Smooth muscle cell (in vitro differentiated cells): ENCODE results near the gene ARHGAP24. TPM values are rescaled to one million over a fixed set of nuclear protein-coding genes. Genes with fewer than 3 reads are reported as not detected.
"Not testable (repeated sequence)": the region's sequence is repeated elsewhere in the genome, so short reads cannot be mapped to it uniquely, and the experiment has no call there.

Experiments
- DNase-seq: peaks from one replicate; lab custom pipeline; 2025; ENCODE audit not compliant: unreplicated experiment; lab: John Stamatoyannopoulos, UW
- H2AFZ ChIP-seq: fragments of 200-600 bp; sonication (generic); 2 replicates; pipeline ENCODE4 v1.6.0; 2016; ENCODE audit warnings: antibody characterized with exemption, low read depth, mild to moderate bottlenecking
- H3F3A ChIP-seq: fragments of 200-600 bp; sonication (generic); 2 replicates; pipeline ENCODE4 v1.6.0; 2017; ENCODE audit warnings: antibody characterized with exemption, low read depth
- H3K27ac ChIP-seq: fragments of 200-600 bp; sonication (generic); 2 replicates; pipeline ENCODE4 v1.5.1; 2016; ENCODE audit warnings: low read depth, mild to moderate bottlenecking
- H3K27me3 ChIP-seq: fragments of 200-600 bp; sonication (generic); 2 replicates; pipeline ENCODE4 v1.6.1; 2016; ENCODE audit warnings: low read depth, mild to moderate bottlenecking
- H3K36me3 ChIP-seq: fragments of 200-600 bp; sonication (generic); 2 replicates; pipeline ENCODE4 v1.5.1; 2016; ENCODE audit warnings: low read depth
- H3K4me1 ChIP-seq: fragments of 200-600 bp; sonication (generic); 2 replicates; pipeline ENCODE4 v1.5.1; 2016; ENCODE audit warnings: low read depth
- H3K4me2 ChIP-seq: fragments of 200-600 bp; sonication (generic); 2 replicates; pipeline ENCODE4 v1.6.0; 2016; ENCODE audit warnings: mild to moderate bottlenecking
- H3K4me3 ChIP-seq: fragments of 200-600 bp; sonication (generic); 2 replicates; pipeline ENCODE4 v1.5.1; 2016; ENCODE audit warnings: mild to moderate bottlenecking
- H3K79me2 ChIP-seq: fragments of 200-600 bp; sonication (generic); 2 replicates; pipeline ENCODE4 v1.6.0; 2016; ENCODE audit warnings: low read depth, mild to moderate bottlenecking
- H3K9ac ChIP-seq: fragments of 200-600 bp; sonication (generic); 2 replicates; pipeline ENCODE4 v1.6.0; 2016; ENCODE audit warnings: low read depth
- H3K9me3 ChIP-seq: fragments of 200-600 bp; sonication (generic); replicated peaks from 2 replicates; pipeline ENCODE4 v1.5.1; 2016; ENCODE audit warnings: low read depth
- H4K20me1 ChIP-seq: fragments of 200-600 bp; sonication (generic); 2 replicates; pipeline ENCODE4 v1.6.0; 2016; ENCODE audit warnings: low read depth
- CTCF ChIP-seq: fragments of 200-600 bp; sonication (generic); IDR thresholded peaks from 2 replicates; pipeline ENCODE4 v1.5.1; 2017; ENCODE audit warnings: borderline replicate concordance, mild to moderate bottlenecking, antibody characterized with exemption; ENCODE audit not compliant: insufficient read depth, poor library complexity, severe bottlenecking
- WGBS: methylation state at CpG from one replicate; pipeline ENCODE4 v1.1.7; 2016; ENCODE audit warnings: low lambda C conversion rate; 5-methylcytosine and 5-hydroxymethylcytosine counted together
- polyA plus RNA-seq: library from polyadenylated mRNA; unstranded; fragments of >200 nt; fragmentation: Nextera tagmentation; extraction: Ambion mirVana; gene quantifications from 2 replicates; pipeline ENCODE4 v1.2.1, GENCODE V29; 2016
- total RNA-seq: library from RNA; depleted of rRNA; stranded (reverse); fragments of >200 nt; gene quantifications from 2 replicates; pipeline ENCODE4 v1.2.3, GENCODE V29; 2014

Gene ARHGAP24
- total and polyA plus RNA-seq, 2 experiments from 2014 or later = 4.9 to 18.2 TPM

GRCh38 chr4:85812776-85813175 is 337.8 kb downstream of the ARHGAP24 start:
- no peaks in the 10 kb centered on the region for H3K4me1 ChIP-seq
- H4K20me1 ChIP-seq = no peaks in the 10 kb centered on the region
- no peak overlapping the region for H3K4me2 ChIP-seq
- H2AFZ ChIP-seq = no peak overlapping the region
- no peaks in the 10 kb centered on the region for H3K36me3 ChIP-seq
- DNase-seq = no peak
- H3K79me2 ChIP-seq = no peaks in the 10 kb centered on the region
- H3F3A ChIP-seq = no peaks in the 10 kb centered on the region
- H3K27ac ChIP-seq = no peak overlapping the region
- H3K9me3 ChIP-seq = no peaks in the 10 kb centered on the region
- H3K9ac ChIP-seq = no peak overlapping the region
- 85% methylated on average over 4 of the region's 4 CpGs for WGBS
- no peaks in the 10 kb centered on the region for H3K27me3 ChIP-seq
- no peak for TF ChIP-seq CTCF
- no peak overlapping the region for H3K4me3 ChIP-seq

GRCh38 chr4:85815796-85816459 is 341.0 kb downstream of the ARHGAP24 start:
- Histone ChIP-seq H3K4me1 (no peaks in the 10 kb centered on the region), H2AFZ (no peak overlapping the region), H3K9ac (no peak overlapping the region), H3K36me3 (no peaks in the 10 kb centered on the region), H3K4me2 (no peak overlapping the region), H3F3A (no peaks in the 10 kb centered on the region), H3K79me2 (no peaks in the 10 kb centered on the region), H3K27me3 (no peaks in the 10 kb centered on the region), H3K27ac (no peak overlapping the region), H4K20me1 (no peaks in the 10 kb centered on the region), H3K4me3 (no peak overlapping the region), H3K9me3 (no peaks in the 10 kb centered on the region)
- TF ChIP-seq CTCF = no peak
- 91% methylated on average over 7 of the region's 7 CpGs for WGBS
- DNase-seq = no peak

- Histone ChIP-seq H3K36me3 (no peaks in the 10 kb centered on the region), H3K4me2 (no peak overlapping the region)
- WGBS = 68% methylated on average over 3 of the region's 3 CpGs
These were observed 343.8 kb downstream of the ARHGAP24 start for GRCh38 chr4:85818700-85819099.

GRCh38 chr4:85820101-85820500 is 345.2 kb downstream of the ARHGAP24 start:
- DNase-seq, H3K27me3 ChIP-seq: not testable (repeated sequence)

More at GRCh38 chr4:85818700-85819099, 343.8 kb downstream of the ARHGAP24 start:
- H3K9ac ChIP-seq = no peak overlapping the region
- H3K27ac ChIP-seq = no peak overlapping the region
- no peaks in the 10 kb centered on the region for H3K79me2 ChIP-seq
- H2AFZ ChIP-seq = no peak overlapping the region
- no peak overlapping the region for H3K4me3 ChIP-seq
- no peak for DNase-seq
- no peaks in the 10 kb centered on the region for H3F3A ChIP-seq
- no peaks in the 10 kb centered on the region for H3K27me3 ChIP-seq
- no peaks in the 10 kb centered on the region for H4K20me1 ChIP-seq
- H3K4me1 ChIP-seq = peaks cover 4% of the 10 kb centered on the region
- no peak for TF ChIP-seq CTCF
- no peaks in the 10 kb centered on the region for H3K9me3 ChIP-seq

More at GRCh38 chr4:85820101-85820500, 345.2 kb downstream of the ARHGAP24 start:
- not testable (repeated sequence) for H3K27ac ChIP-seq, H3F3A ChIP-seq, H3K36me3 ChIP-seq, H4K20me1 ChIP-seq, H2AFZ ChIP-seq, H3K9ac ChIP-seq, H3K4me2 ChIP-seq, H3K4me1 ChIP-seq, H3K4me3 ChIP-seq, H3K79me2 ChIP-seq, H3K9me3 ChIP-seq
